Measurements from ENCODE around the gene BTBD2. TPM values are rescaled to one million over a fixed set of nuclear protein-coding genes. Genes with fewer than 3 reads are reported as not detected.

Gene BTBD2
- total RNA-seq (10 to 100 TPM; 56.3 to 68.4 (median 61.9) TPM), polyA plus RNA-seq (10 to 100 TPM; 30.1 to 49.0 (median 36.6) TPM)
- long read RNA-seq, donor 1, transcript BTBD2-201 (9 exons, 2,649 nt), result major isoform, 30 of 59 reads
- long read RNA-seq, donor 1, partial matches to known transcripts, result 22 of 59 reads
- long read RNA-seq, donor 1, other reads (novel, unspliced or antisense), result 6 of 59 reads
- long read RNA-seq, donor 2, transcript BTBD2-201 (9 exons, 2,649 nt), result major isoform, 76 of 141 reads
- long read RNA-seq, donor 2, partial matches to known transcripts, result 35 of 141 reads
- long read RNA-seq, donor 2, other reads (novel, unspliced or antisense), result 27 of 141 reads

- Histone ChIP-seq H3K4me1 (no peaks in the 10 kb centered on the region), H3K27me3 (ENCODE audit: insufficient read depth in 3 of 3, low read length in 2 of 3) (no peaks in the 10 kb centered on the region), H3K9me3 (no peaks in the 10 kb centered on the region), H3K4me3 (peak within 1 kb of the TSS; percentile 74), H3K36me3 (ENCODE audit: insufficient read depth in 1 of 2, low read depth in 1 of 2) (no peaks in the 10 kb centered on the region), H3K27ac (peak within 1 kb of the TSS; percentile 38)
- peak; percentile 62 to 79 for DNase-seq
- intact Hi-C loops (cut with DNase I), result loop anchor here in 1 of 2 donors (5.0 kb wide), 1 partner anchor 83 kb away; no protein-coding TSS in a partner anchor
- TF ChIP-seq CTCF (IDR thresholded peaks at IDR 0.05), result no peak
- WGBS, 3 donors, result 0 to 3% (median 2%) methylated on average over 2 to 20 of the region's 20 CpGs
- ATAC-seq, result peak; percentile 10 to 44 (median 20)
Observed at GRCh38 chr19:2015608-2015950, at the start of gene BTBD2. TSS of gene BTBD2 (minus strand) at chr19:2015714. CDS start at chr19:2015703, 11 bp downstream.

GRCh38 chr19:2064788-2065524 is 49.4 kb upstream of the BTBD2 start:
- peak; percentile 39 to 71 (median 68) for ATAC-seq
- peak; percentile 15 for TF ChIP-seq CTCF (IDR thresholded peaks at IDR 0.05)
- peaks cover 43% of the 10 kb centered on the region for H3K4me1 ChIP-seq

GRCh38 chr19:2064395-2064787 is 48.9 kb upstream of the BTBD2 start:
- Histone ChIP-seq H3K9me3 (no peaks in the 10 kb centered on the region), H3K27me3 (ENCODE audit: insufficient read depth in 3 of 3, low read length in 2 of 3) (no peaks in the 10 kb centered on the region), H3K27ac (peak overlapping the region; percentile 97), H3K4me3 (peak overlapping the region; percentile 41), H3K4me1 (peaks cover 44% of the 10 kb centered on the region), H3K36me3 (ENCODE audit: insufficient read depth in 1 of 2, low read depth in 1 of 2) (no peaks in the 10 kb centered on the region)
- intact Hi-C loops (cut with DNase I), result no loop called here
- DNase-seq (peak; percentile 66 to 88), ATAC-seq (peak; percentile 13 to 27 (median 20))
- 28 to 49% (median 35%) methylated on average over 13 of the region's 13 CpGs for WGBS, 3 donors
- no peak for TF ChIP-seq CTCF (IDR thresholded peaks at IDR 0.05)

More at GRCh38 chr19:2064788-2065524, 49.4 kb upstream of the BTBD2 start:
- WGBS, 3 donors, result 19 to 40% (median 23%) methylated on average over 38 of the region's 38 CpGs
- peak; percentile 83 to 95 for DNase-seq
- Histone ChIP-seq H3K9me3 (no peaks in the 10 kb centered on the region), H3K27ac (peak overlapping the region; percentile 97), H3K36me3 (ENCODE audit: insufficient read depth in 1 of 2, low read depth in 1 of 2) (no peaks in the 10 kb centered on the region), H3K27me3 (ENCODE audit: insufficient read depth in 3 of 3, low read length in 2 of 3) (no peaks in the 10 kb centered on the region), H3K4me3 (peak overlapping the region; percentile 41)
- intact Hi-C loops (cut with DNase I), result loop anchor here in 1 of 2 donors (5.0 kb wide), 1 partner anchor 38 kb away; no protein-coding TSS in a partner anchor

- peak overlapping the region; percentile 97 for H3K27ac ChIP-seq
- TF ChIP-seq CTCF (IDR thresholded peaks at IDR 0.05), result no peak
- no peaks in the 10 kb centered on the region for H3K27me3 ChIP-seq (ENCODE audit: insufficient read depth in 3 of 3, low read length in 2 of 3)
- WGBS, 3 donors, result 53 to 68% (median 58%) methylated on average over 8 of the region's 8 CpGs
- intact Hi-C loops (cut with DNase I), result no loop called here
- H3K9me3 ChIP-seq, result no peaks in the 10 kb centered on the region
- ATAC-seq, result no peak
- no peaks in the 10 kb centered on the region for H3K36me3 ChIP-seq (ENCODE audit: insufficient read depth in 1 of 2, low read depth in 1 of 2)
- peaks cover 47% of the 10 kb centered on the region for H3K4me1 ChIP-seq
- peak overlapping the region; percentile 41 for H3K4me3 ChIP-seq
- DNase-seq, result no peak
Observed at GRCh38 chr19:2063824-2064223, 48.3 kb upstream of the BTBD2 start.

Data from psoas muscle (tissue), 8 donors.